HepG2 (cell line): ENCODE data around the gene SSBP4.

Experiments
- ARNT ChIP-seq: fragments of 450-650 bp; IDR thresholded peaks from 2 replicates; pipeline ENCODE4 v1.6.1; 2017
- CTCF ChIP-seq: sonication (generic); formaldehyde crosslinking; IDR thresholded peaks from 2 replicates; pipeline ENCODE4 v1.5.0; 2020; ENCODE audit warnings: mild to moderate bottlenecking, missing genetic modification reagents, moderate library complexity
- POGZ ChIP-seq: sonication (generic); formaldehyde crosslinking; IDR thresholded peaks from 2 replicates; pipeline ENCODE4 v1.4.0; 2020; ENCODE audit warnings: mild to moderate bottlenecking, missing genetic modification reagents
- POLR2AphosphoS5 ChIP-seq: IDR thresholded peaks from 2 replicates; pipeline ENCODE4 v1.6.1; 2012; ENCODE audit warnings: low read depth, low read length
- TF ChIP-seq, protein P1 (sequence below): sonication (generic); formaldehyde crosslinking; IDR thresholded peaks from 2 replicates; pipeline ENCODE4 v1.8.1; 2022; ENCODE audit warnings: low read depth, mild to moderate bottlenecking, missing genetic modification reagents

DNA sequence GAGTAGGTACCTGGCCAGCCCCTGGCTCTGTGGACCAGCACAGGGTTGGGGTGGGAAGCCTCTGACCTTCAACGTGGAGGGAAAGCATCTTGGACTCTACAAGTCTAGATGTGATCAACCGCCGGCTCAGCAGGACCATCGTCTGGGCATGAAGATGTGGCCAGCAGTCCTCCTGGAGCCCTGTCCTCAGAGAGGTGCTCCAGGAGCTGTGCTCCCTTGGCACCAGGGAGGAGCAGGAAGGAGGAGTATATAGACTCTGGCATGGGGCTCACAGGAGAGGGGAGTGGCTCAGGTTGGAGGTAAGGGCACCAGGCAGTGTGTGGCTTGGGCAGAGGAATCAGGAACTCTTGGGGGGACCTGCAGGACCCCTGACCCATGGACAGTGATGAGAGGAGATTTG lies 37.1 kb downstream of the SSBP4 start:
- TF ChIP-seq CTCF: no peak
- no peak for TF ChIP-seq ARNT
- no peak for TF ChIP-seq POGZ (CRISPR knock-in tag)
- TF ChIP-seq, protein P1, sequence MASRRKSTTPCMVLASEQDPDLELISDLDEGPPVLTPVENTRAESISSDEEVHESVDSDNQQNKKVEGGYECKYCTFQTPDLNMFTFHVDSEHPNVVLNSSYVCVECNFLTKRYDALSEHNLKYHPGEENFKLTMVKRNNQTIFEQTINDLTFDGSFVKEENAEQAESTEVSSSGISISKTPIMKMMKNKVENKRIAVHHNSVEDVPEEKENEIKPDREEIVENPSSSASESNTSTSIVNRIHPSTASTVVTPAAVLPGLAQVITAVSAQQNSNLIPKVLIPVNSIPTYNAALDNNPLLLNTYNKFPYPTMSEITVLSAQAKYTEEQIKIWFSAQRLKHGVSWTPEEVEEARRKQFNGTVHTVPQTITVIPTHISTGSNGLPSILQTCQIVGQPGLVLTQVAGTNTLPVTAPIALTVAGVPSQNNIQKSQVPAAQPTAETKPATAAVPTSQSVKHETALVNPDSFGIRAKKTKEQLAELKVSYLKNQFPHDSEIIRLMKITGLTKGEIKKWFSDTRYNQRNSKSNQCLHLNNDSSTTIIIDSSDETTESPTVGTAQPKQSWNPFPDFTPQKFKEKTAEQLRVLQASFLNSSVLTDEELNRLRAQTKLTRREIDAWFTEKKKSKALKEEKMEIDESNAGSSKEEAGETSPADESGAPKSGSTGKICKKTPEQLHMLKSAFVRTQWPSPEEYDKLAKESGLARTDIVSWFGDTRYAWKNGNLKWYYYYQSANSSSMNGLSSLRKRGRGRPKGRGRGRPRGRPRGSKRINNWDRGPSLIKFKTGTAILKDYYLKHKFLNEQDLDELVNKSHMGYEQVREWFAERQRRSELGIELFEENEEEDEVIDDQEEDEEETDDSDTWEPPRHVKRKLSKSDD (CRISPR knock-in tag): no peak
- TF ChIP-seq POLR2AphosphoS5: no peak
